Activated CD8-positive, alpha-beta T cell treated with anti-CD3 and anti-CD28 coated beads for 36 hours (primary cell): ENCODE results near the gene RSKR. TPM values are rescaled to one million over a fixed set of nuclear protein-coding genes. Genes with fewer than 3 reads are reported as not detected.
"Not testable (repeated sequence)": the region's sequence is repeated elsewhere in the genome, so short reads cannot be mapped to it uniquely, and the experiment has no call there.

Experiments used
- ATAC-seq: fragments of 200-7000 bp; cut with Tn5 transposase; one replicate; pipeline ENCODE4 v1.10.0; 2021; ENCODE audit warnings: mild to moderate bottlenecking, moderate library complexity
- CTCF ChIA-PET: fragments of 350-600 bp; sonication (Branson Sonifier 250); formaldehyde crosslinking; loops from one replicate; lab custom pipeline; 2021; ENCODE audit warnings: antibody characterized with exemption; lab: Charles Lee
- POLR2A ChIA-PET: fragments of 350-600 bp; sonication (Branson Sonifier 250); formaldehyde crosslinking; loops from one replicate; lab custom pipeline; 2021; ENCODE audit warnings: antibody characterized with exemption; lab: Charles Lee
- DNase-seq: peaks from one replicate; pipeline ENCODE4 v3.0.0-alpha.2; 2020
- H3K27ac Mint-ChIP-seq: one replicate; pipeline ENCODE4 v1.8.0; 2021; ENCODE audit warnings: mild to moderate bottlenecking, mixed read lengths
- H3K27me3 Mint-ChIP-seq: one replicate; pipeline ENCODE4 v1.8.0; 2021; ENCODE audit warnings: mixed read lengths
- H3K36me3 Mint-ChIP-seq: one replicate; pipeline ENCODE4 v1.8.0; 2021; ENCODE audit warnings: low read depth, mixed read lengths
- H3K4me1 Mint-ChIP-seq: one replicate; pipeline ENCODE4 v1.8.0; 2021; ENCODE audit warnings: low read depth, mixed read lengths
- H3K4me3 Mint-ChIP-seq: one replicate; pipeline ENCODE4 v1.8.0; 2021; ENCODE audit warnings: mild to moderate bottlenecking, moderate library complexity, mixed read lengths
- H3K9me3 Mint-ChIP-seq: one replicate; pipeline ENCODE4 v1.8.0; 2021; ENCODE audit warnings: mixed read lengths
- intact Hi-C: fragments of 100-400 bp; cut with micrococcal nuclease; formaldehyde crosslinking; loops from one replicate; pipeline ENCODE4 v1.10.0; 2022
- total RNA-seq, 2 experiments: library from RNA; stranded (reverse); gene quantifications; one replicate each; pipeline ENCODE4 v1.2.3, GENCODE V29; 2021
- TF ChIP-seq, protein P1 (sequence below): fragments of 200-600 bp; IDR thresholded peaks from one replicate; pipeline ENCODE4 v1.8.0; 2022; ENCODE audit warnings: antibody characterized with exemption, mild to moderate bottlenecking

The RSKR gene
- total RNA-seq, 2 experiments from 2014 or later: 22.5 to 24.9 TPM

DNA sequence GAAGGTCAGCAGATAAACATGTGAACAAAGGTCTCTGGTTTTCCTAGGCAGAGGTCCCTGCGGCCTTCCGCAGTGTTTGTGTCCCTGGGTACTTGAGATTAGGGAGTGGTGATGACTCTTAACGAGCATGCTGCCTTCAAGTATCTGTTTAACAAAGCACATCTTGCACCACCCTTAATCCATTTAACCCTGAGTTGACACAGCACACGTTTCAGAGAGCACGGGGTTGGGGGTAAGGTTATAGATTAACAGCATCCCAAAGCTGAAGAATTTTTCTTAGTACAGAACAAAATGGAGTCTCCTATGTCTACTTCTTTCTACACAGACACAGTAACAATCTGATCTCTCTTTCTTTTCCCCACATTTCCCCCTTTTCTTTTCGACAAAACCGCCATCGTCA lies 44.4 kb upstream of the RSKR start:
- H3K4me1 Mint-ChIP-seq: peaks cover 23% of the 10 kb centered on the region
- ATAC-seq, POLR2A ChIA-PET, H3K27me3 Mint-ChIP-seq, H3K9me3 Mint-ChIP-seq, intact Hi-C loops, H3K27ac Mint-ChIP-seq, H3K4me3 Mint-ChIP-seq, DNase-seq: not testable (repeated sequence)
- CTCF ChIA-PET: interaction anchor here (1.7 kb wide), 1 partner anchor 11 kb away, joined by 7 read pairs; no protein-coding TSS in a partner anchor
- H3K36me3 Mint-ChIP-seq: peaks cover 31% of the 10 kb centered on the region

DNA sequence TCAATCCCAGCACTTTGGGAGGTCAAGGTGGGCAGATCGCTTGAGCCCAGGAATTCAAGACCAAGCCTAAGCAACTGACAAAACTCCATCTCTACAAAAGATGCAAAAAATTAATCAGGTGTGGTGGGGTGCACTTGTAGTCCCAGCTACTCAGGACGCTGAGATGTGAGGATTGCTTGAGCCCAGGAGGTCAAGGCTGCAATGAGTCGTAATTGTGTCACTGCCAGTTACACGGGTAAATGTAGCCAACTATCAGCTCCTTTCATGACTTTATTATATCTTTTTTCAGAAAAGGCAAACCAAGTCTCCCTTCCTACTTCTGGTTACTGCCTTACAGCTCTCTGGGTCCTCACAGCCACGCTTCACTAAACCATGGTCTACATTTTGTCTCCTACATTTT lies 43.8 kb upstream of the RSKR start:
- no peaks in the 10 kb centered on the region for H3K9me3 Mint-ChIP-seq

DNA sequence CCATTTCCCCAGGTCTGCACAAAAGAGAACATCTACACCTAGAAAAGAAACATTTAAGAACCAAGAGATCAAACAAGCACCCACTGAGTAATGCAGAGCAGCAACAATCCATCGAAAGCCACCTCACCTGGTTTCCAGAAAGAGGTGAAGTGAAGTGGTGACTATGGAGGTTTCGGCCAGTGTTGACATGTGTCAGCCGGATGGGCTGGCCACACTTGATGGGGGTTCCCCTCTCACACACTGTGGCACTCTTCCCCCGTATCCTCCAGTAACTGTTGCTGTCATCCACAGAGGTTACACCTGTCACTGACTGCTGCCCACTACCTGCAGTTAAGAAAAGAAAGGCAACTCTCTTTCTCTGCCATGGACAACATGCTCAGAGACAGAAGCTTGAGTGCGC lies 41.2 kb upstream of the RSKR start:
- ChIA-PET POLR2A (interaction anchor here (0.7 to 1.4 kb wide), 3 partner anchors 8 to 85 kb away, joined by 3 to 4 read pairs (median 3); no protein-coding TSS in a partner anchor), CTCF (interaction anchor here (1.4 kb wide), 1 partner anchor 8 kb away, joined by 3 read pairs; no protein-coding TSS in a partner anchor)
- Mint-ChIP-seq H3K27me3 (no peaks in the 10 kb centered on the region), H3K4me3 (no peak overlapping the region), H3K27ac (peak overlapping the region; percentile 22), H3K36me3 (peaks cover 21% of the 10 kb centered on the region), H3K4me1 (peaks cover 9% of the 10 kb centered on the region), H3K9me3 (no peaks in the 10 kb centered on the region)
- ATAC-seq (peak; percentile 17), DNase-seq (no peak)
- TF ChIP-seq, protein P1, sequence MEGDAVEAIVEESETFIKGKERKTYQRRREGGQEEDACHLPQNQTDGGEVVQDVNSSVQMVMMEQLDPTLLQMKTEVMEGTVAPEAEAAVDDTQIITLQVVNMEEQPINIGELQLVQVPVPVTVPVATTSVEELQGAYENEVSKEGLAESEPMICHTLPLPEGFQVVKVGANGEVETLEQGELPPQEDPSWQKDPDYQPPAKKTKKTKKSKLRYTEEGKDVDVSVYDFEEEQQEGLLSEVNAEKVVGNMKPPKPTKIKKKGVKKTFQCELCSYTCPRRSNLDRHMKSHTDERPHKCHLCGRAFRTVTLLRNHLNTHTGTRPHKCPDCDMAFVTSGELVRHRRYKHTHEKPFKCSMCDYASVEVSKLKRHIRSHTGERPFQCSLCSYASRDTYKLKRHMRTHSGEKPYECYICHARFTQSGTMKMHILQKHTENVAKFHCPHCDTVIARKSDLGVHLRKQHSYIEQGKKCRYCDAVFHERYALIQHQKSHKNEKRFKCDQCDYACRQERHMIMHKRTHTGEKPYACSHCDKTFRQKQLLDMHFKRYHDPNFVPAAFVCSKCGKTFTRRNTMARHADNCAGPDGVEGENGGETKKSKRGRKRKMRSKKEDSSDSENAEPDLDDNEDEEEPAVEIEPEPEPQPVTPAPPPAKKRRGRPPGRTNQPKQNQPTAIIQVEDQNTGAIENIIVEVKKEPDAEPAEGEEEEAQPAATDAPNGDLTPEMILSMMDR: no peak
- intact Hi-C loops: no loop called here

More for the DNA sequence above, 43.8 kb upstream of the RSKR start:
- DNase-seq (no peak), ATAC-seq (no peak)
- POLR2A ChIA-PET: interaction anchor here (0.8 kb wide), 1 partner anchor 12 kb away, joined by 3 read pairs; the partner anchor contains the start of gene BLTP2
- peaks cover 26% of the 10 kb centered on the region for H3K36me3 Mint-ChIP-seq
- TF ChIP-seq, protein P1: no peak
- peaks cover 20% of the 10 kb centered on the region for H3K4me1 Mint-ChIP-seq
- intact Hi-C loops: no loop called here
- H3K4me3 Mint-ChIP-seq: no peak overlapping the region
- H3K27me3 Mint-ChIP-seq: no peaks in the 10 kb centered on the region
- H3K27ac Mint-ChIP-seq: peak overlapping the region; percentile 60
- CTCF ChIA-PET: interaction anchor here (1.2 to 1.7 kb wide), 2 partner anchors 11 to 12 kb away, joined by 3 to 7 read pairs; partner anchors contain the start of gene BLTP2

DNA sequence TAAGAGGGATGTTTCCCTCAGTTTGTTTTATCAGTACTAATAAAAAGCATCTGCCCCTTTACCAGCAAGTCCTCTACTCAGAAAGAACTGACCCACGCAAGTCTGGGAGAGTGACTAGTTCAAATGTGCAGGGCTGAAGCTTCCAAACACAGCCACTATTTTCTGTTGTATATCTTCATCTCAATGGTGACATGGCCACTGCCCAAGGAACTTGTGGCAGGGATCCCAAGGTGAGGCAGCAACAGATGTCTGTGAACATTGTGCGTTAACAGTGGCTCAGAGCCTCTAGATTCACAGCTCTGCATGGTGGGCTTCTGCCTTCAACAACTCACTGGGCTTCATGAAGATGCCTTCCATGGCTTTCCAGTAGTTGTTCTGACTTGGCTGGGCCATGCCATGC lies 34.7 kb upstream of the RSKR start:
- DNase-seq (no peak), ATAC-seq (no peak)
- POLR2A ChIA-PET: interaction anchor here (0.7 to 1.8 kb wide), 3 partner anchors 13 to 76 kb away, joined by 3 to 10 read pairs (median 3); partner anchors contain the start of genes SDF2 and SUPT6H
- intact Hi-C loops: no loop called here
- TF ChIP-seq, protein P1: no peak
- Mint-ChIP-seq H3K27me3 (no peaks in the 10 kb centered on the region), H3K4me1 (peaks cover 28% of the 10 kb centered on the region), H3K4me3 (no peak overlapping the region), H3K27ac (no peak overlapping the region), H3K36me3 (peaks cover 22% of the 10 kb centered on the region), H3K9me3 (no peaks in the 10 kb centered on the region)
- CTCF ChIA-PET: interaction anchor here (0.7 to 6.7 kb wide), 11 partner anchors 11 to 305 kb away, joined by 3 to 66 read pairs (median 4); partner anchors contain the start of genes SDF2 and SUPT6H

DNA sequence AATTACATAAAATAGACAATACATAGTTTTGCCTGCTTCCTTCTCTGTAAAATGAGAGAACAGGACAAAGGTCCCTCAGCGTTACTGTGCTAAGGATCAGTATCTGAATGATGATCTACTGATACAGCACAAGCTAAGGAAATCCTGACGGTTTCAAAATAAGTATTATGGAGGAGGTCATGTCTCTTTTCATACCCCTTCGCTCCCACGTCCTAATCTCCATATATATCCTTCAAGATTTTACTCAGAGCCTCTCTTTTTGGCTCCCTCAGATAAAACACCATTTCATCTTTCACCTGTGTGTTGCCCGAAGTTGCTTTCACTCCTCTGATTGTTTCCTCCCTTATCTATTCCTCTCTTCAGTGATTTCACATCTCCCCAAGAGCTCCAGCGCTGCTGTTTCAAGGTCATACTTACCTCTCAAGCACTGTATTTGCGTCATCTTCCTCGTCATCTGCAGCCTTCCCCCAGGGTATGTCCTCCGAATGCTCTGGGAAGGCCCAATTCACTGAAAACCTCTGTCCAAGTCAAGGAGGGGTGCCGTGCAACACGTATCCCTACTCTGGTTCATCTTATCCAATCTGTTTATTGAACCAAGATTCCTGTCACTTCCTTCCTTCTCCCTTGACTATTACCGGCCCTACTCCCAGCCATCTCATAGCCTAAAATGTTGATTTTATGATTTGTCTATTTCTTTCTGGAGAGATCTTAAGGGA lies 32.2 kb upstream of the RSKR start:
- CTCF ChIA-PET: interaction anchor here (0.7 to 6.7 kb wide), 21 partner anchors 10 to 471 kb away, joined by 3 to 83 read pairs (median 5); partner anchors contain the start of genes PROCA1, SDF2, SUPT6H and TLCD1
- no peak for DNase-seq
- Mint-ChIP-seq H3K27ac (peak overlapping the region; percentile 68), H3K4me3 (peak overlapping the region; percentile 86), H3K9me3 (no peaks in the 10 kb centered on the region), H3K4me1 (peaks cover 40% of the 10 kb centered on the region), H3K27me3 (no peaks in the 10 kb centered on the region), H3K36me3 (peaks cover 40% of the 10 kb centered on the region)
- no peak for ATAC-seq
- POLR2A ChIA-PET: interaction anchor here (1.0 to 6.3 kb wide), 7 partner anchors 16 to 80 kb away, joined by 3 to 60 read pairs (median 11); partner anchors contain the start of genes PROCA1, SDF2, SUPT6H and TLCD1
- intact Hi-C loops: no loop called here
- TF ChIP-seq, protein P1: no peak
